NCI-H187 treated with DMSO at 0.1 percent for 48 hours (cell line): ENCODE measurements around the gene SPEM1.

ENCODE experiments used
- DNase-seq: peaks from one replicate; lab custom pipeline; 2025; lab: John Stamatoyannopoulos, UW

The SPEM1 gene

DNA sequence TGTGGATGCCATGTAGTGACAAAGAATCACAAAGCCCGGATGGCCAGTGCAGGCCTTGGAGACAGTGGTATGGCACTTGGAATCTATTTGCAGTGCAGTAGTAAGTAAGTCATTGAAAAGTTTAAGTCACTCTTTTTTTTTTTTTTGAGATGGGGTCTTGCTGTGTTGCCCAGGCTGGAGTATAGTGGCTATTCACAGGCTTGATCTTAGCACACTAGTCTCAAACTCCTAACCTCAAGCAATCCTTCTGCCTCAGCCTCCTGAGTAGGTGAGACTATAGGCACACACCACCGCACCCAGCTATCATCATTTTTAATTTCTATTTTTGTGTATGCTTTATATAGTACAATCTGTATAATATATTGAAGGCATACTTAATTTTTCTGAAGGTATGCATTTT lies 21.5 kb upstream of the SPEM1 start:
- no peak for DNase-seq

DNA sequence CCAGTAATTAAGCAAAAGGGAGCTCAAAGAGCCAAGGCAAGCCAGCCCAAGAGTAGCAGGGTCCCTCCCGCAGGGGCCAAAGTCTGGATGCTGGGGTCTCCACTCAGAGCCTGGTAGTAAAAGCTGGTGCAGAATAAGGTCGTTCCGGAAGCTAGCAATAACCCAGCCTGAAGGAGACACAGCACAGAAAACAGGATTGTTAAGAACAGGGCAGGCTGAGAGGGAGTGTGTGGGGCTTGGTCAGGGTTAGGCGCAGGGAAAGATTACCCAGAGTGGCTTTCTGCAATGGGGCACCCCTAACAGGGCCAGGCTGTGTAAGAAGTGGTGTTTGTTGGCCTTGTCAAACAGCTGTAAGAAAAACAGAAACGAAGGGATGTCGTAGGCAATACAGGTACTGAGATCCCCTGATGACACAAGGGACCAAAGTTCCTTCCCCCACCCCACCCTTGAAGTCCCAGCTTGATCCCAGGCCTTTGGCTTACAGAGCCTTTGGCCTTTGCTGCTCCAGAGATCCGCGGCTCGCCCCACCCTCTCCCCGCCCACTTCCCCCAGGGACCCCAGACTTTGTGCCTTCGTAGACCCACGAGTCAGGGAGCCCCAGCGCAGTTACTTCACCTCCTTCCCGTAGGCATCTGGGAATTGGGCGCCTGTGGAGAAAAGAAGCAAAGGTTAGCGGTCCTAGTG lies 16.9 kb upstream of the SPEM1 start:
- DNase-seq: no peak

DNA sequence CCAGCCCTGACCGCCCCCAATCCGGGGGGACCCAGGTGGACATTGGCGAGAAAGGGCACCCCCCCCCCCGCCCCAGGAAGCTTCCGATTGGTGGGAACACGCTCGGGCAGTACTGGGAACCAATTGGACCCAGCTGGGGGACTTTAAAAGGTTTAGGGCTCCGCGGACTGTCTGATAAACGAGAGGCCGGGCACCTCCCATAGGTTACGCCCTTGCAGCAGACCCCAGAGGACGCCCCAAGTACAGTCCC lies 16.5 kb upstream of the SPEM1 start:
- no peak for DNase-seq

DNA sequence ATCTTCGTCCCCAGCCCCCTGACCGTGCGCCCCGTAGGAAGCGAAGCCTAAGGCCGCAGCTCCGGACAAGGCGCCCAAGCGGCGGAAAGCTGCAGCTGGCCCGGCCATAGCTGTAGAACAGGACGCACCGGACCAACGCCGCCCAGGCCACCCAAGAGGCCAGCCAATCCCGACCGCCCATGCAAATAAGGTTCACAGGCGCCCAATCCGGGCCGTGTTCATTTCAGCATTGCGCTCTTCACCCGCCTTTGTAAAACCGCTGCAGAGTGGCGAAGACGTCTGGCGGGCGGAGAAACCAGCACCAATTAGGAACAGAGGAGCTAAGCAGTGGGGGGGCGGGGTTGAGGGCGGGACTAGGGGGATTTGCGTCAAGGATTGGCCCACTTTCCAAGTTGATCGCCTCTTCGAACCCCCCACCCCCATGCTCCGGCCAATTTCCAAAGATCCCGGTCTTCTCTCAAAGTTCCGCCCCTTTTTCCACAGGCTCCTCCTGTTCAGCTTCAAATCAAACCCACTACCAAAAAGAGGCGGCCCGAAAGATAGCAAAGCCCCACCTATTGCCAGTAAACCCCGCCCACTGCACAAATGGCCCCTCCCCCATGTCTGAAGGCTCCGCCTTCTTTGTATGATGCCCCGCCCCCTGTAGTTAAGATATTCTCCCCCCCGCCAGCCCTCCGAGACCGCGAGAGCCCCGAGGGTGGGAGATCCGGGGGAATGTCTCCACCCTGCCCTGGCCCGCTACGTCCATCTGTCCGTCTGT lies 16.0 kb upstream of the SPEM1 start, which contains the start of gene TMEM256:
Gene TMEM256 (minus strand): TSS at position 121 of the 760 bp plus-strand sequence. CDS start 13 bp downstream, at position 108.
- DNase-seq: peak; percentile 64

DNA sequence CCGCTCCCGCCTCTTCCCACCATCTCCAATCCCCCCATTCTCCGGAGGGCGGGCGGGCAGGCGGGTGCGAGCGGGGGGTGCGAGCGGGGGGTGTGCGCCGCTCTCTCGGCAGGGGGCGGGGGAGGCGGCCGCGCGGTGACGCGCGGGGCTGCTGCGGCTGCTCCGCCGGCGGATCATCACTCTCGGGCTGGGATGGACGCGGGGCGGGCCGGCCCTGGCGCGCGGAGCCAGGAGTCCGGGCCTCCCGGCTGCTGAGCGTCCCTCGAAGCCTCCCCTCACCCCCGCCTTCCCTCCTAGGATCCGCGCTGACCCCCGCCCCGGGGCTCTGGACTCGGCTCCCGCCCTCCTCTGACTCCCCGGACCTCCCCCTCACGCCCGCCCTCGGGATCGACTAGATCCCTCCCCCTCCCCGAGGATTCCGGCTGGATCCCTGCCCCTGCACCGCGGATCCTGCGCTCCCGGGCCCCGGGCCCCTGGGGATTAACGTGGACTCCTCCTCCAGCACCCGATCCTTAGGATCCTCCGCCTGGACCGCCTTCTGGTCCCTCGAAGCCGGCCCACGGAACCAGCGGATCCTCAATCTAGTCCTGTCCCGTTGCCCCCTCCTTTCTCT lies 15.3 kb upstream of the SPEM1 start:
- DNase-seq: no peak

DNA sequence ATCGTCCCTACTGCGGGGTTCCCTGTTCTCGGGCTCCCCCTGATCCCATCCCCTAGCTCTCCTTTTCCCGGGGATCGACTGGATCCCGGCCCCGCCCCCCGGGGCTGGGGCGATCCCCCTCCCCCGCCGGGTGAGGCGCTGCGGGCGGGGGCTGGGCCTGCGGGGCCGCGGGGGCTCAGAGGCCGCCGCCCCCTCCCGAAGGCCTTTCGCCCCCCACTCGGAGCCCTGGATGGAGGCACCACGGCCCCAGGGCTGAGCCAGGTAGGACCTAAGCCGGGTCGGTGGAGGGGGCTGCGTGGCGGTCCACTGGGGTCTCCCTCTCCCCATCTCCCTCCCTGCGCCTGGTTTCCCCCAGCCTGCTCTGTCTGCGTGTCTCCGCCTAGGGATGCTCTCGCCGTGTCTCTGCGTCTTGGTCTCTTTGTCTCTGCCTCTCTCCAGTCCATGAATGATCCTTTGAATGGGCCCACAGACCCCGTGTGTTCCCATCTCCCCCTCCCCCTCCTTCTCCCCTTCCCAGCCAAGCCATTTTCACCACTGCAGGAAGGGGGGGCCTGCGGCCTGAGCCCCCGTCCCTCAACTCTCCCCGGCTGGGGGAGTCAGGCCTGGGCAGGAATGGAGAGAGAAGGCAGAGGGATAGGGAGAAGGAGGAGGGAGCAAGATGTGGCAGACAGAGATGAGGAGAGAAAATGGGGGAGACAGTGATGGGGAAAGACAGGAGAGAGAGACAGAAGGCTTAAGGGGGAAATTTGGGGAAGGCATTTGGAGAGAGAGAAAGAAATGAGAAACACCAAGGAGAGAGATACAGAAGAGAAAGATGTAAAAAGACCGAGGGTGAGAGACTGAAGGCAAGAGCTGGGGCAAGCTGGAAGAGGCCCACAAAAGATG lies 14.5 kb upstream of the SPEM1 start:
- no peak for DNase-seq

DNA sequence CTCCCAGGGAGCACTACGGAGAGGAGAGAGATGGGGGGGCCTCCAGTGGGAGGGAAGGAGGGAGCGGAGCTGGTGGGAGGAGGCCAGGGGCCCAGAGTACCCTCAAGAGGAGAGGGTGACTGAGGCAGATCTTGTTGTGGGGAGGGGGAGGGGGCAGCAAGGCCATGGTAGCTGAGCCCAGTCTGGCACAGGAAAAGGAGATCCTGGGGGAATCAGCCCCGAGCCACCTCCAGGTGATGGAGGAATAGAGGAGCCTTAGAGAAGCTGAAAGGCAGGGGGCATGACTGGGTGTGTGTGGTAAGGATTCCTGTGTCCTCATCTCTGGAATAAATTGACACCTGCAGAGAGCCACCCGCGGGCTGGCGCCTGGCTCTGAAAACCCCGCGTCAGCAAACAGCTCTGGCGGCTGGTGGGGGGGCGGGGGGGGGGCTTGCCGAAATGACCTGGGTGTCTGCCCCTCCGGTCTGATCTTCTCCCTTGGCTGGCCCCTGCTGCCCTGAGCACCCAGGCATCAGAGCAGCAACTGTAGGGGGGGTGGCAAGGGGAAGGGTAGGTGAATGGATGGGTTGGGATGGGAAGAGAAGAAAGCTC lies 13.8 kb upstream of the SPEM1 start:
- DNase-seq: no peak

DNA sequence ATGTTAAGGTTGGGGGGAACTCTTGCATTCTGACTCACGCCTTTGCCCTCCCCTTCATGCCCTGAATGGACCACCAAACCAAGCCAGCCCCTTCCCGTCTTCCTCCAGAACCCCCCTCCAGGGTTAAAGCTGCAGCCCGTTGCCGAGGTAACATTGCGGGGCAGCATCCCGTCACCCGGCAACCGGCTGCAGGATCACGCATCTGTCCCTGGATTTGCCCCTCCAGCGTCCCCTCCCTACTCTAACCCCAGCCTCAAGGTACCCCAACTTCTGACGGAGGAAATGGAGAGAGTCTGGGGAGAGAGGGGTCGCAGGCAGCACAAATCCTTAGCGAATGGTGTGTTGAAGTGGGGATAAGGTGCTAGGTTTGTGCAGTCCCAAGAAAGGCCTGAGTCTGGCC lies 13.0 kb upstream of the SPEM1 start:
- DNase-seq: no peak

DNA sequence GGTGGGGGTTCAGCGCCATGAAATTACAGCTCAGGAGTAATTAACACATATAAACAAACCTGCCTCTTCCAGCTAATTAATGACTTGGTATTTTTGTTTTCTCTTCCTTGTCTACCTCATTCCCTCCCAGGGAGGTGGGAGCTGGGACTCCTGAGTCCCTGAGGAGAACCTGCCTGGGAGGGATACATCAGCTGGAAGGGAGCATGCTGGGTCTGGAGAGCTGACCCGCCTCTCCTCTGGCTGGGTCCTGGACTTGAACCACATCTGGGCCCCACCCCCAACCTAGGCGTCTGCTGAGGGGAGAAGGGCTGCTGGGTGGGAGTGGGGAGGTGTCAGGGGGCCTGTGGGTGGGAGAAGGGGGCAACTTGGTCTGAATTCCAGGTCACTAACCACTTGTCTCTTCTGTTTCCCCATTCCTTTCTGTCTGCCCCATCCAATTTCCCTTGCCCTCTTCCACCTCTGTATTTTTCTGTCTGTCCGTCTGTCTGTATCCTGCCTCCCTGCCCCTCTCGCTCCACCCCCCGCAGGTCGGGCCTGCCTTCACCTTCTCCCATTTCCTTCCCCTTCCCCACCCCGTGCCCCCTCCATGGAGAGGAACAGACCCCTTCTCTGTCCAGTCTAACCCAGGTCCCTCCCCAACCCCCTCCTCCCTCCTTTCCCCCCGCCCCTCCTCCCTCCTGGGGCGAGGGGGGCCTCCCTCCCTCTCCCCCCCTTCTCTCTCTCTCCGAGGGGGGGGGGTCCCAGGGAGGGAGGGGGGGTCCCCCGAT lies 12.5 kb upstream of the SPEM1 start, which contains the start of gene NLGN2:
Gene NLGN2 (plus strand): TSS at position 361 of the 767 bp plus-strand sequence. CDS start 411 bp downstream, outside the sequence.
- no peak for DNase-seq

DNA sequence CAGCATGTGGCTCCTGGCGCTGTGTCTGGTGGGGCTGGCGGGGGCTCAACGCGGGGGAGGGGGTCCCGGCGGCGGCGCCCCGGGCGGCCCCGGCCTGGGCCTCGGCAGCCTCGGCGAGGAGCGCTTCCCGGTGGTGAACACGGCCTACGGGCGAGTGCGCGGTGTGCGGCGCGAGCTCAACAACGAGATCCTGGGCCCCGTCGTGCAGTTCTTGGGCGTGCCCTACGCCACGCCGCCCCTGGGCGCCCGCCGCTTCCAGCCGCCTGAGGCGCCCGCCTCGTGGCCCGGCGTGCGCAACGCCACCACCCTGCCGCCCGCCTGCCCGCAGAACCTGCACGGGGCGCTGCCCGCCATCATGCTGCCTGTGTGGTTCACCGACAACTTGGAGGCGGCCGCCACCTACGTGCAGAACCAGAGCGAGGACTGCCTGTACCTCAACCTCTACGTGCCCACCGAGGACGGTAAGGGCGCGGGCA lies 11.8 kb upstream of the SPEM1 start:
- no peak for DNase-seq

DNA sequence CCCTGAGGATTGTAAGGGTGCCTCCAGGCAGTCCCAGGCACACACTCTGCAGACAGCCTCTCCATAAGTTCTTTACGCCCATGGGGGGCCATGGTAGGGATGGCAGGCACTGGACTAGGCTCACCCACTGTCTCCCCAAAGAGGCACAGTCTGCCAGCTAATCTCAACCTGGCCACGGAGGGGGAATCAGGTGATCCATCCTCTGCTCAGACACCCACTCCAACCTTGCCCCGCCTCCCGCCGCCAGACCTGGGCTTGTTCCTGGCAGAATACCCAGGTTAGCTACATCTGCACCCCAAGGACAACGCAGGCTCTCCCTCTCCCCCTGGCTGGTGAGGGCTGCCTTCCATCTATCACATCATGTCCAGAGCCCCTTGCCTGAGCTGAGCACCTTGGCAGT lies 11.3 kb upstream of the SPEM1 start:
- no peak for DNase-seq

DNA sequence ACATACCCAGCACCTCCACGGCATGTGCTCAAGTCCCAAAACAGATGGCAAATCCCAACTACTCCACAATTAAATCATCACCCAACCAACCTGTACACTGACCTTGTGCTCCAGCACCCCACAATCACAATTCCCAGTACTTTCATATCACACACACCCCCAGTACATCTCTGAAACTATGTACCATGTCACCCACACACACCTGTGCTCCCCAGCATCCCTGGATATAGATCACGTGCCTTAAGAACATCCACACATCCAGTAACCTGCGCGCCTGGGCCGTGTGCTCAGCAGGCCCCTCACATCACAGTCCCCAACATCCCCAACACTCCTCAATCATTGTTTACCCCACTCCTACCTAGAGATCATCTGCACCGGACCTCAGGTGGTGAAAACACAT lies 10.4 kb upstream of the SPEM1 start:
- no peak for DNase-seq

DNA sequence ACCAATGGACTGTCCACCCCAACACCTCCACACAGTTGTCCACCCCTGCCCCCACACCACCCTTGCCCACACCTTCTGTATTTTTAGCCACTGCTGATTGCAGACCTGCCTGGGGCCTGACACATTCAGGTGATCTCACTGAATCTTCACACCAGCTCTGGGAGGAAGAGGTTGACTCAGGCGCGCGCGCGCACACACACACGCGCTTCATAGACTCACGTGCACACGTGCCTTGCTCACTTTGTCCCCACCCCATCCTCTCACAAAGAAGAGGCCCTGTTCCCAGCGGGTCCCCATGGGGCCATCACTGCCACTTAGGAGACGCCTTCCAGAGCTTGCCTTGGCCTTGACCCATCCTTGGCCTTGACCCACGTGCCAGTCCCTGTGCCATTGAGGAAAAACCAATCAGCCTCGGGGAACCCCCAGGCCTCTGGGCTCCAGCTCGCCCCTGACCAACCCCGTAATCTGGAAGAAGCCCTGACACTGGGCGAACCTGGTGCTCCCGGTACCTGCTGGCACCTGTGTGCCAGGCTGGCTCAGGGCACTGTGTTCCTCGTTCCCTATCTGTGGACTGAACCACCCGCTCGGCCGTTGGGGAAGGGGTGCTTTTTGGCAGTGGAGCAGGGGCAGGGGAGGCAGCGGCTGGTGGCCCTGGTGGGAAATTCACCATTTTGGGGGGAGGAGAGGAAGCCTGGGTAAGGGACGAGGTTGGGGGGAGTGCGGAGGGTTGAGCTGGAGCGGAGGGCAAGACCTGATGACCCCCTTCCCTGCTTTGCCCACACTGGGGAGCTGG lies 9.3 kb upstream of the SPEM1 start:
- no peak for DNase-seq

DNA sequence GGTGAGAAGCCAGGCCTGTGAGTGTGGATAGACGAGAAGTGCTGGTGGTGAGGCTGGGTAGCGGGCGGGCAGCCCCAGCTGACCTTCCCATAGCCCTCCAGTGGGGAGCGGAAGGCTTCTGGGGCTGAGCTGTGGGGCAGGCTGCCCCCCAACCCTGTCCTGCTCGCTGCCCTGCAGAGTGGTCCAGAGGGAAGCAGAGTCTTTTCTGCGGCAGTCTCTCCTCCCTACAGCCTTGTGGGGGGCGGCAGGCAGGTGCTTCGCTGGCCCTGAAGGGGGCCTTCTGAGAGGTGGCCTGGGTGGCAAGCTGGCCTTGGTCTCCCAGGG lies 8.7 kb upstream of the SPEM1 start:
- DNase-seq: no peak

DNA sequence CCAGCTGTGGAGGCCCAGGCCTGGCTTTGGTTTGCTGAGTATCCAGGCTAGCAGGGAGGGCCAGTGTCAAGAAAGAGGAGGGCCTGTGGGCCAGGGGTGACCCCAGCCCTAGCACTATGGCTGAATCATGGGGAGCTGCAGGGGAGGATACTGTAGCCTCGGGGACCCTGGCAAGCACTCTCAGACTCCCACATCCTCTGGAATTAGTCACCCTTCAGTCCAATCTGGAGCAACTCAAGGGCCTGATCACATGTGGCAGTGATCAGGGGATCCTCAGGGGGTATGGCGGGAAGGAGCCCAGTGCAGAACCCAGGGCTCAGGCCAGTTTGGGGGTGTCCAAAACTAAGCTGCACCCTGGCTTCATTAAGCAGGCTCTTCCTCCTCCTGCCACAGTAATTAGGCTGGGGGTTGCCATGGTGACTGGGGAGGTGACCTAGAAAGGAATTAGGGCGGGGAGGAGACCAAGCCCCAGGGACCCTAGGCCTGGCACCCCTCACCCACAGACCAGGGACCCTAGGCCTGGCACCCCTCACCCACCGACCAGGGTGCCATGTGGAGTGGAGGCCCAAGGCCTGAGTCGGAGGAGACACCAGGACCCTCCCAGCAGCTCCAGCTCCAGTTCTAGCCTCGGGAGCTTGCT lies 6.7 kb upstream of the SPEM1 start:
- DNase-seq: no peak

DNA sequence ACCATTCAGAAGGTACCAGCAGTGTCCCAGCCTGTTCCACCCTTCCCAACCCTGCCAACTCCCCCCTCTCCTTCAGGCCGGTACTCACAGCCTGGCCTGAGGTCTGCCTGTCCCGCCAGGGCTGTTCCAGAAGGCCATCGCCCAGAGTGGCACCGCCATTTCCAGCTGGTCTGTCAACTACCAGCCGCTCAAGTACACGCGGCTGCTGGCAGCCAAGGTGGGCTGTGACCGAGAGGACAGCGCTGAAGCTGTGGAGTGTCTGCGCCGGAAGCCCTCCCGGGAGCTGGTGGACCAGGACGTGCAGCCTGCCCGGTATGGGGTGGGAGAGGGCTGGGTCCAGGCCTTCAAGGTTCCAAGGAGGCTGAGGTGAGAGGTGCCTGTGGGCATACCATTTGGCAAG lies 5.3 kb upstream of the SPEM1 start:
- no peak for DNase-seq

DNA sequence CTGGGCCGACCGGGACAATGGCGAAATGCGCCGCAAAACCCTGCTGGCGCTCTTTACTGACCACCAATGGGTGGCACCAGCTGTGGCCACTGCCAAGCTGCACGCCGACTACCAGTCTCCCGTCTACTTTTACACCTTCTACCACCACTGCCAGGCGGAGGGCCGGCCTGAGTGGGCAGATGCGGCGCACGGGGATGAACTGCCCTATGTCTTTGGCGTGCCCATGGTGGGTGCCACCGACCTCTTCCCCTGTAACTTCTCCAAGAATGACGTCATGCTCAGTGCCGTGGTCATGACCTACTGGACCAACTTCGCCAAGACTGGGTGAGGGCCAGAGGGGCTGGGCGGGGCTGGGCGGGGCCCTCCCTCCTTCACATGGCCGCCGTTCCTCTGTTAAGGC lies 4.3 kb upstream of the SPEM1 start:
- no peak for DNase-seq

DNA sequence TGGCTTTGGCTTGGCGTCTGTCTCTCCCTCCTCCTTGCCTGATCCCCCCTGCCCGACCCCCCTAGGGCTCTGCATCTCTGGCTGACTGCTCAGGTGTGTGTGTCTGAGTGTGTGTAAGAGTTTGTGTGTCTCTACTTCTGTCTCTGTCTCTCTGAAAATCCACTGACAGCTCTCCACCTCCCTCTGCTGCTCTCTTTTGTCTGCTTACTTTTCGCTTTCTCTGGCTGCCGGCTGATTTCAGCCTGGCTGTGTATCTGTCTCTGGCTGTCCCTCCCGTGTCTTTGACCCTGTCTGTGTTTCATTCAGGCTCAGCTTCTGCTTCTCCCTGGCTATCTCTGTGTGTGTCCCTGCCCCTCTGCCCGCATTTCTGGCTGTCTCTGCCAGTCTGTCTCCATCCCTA lies 3.8 kb upstream of the SPEM1 start:
- DNase-seq: no peak

DNA sequence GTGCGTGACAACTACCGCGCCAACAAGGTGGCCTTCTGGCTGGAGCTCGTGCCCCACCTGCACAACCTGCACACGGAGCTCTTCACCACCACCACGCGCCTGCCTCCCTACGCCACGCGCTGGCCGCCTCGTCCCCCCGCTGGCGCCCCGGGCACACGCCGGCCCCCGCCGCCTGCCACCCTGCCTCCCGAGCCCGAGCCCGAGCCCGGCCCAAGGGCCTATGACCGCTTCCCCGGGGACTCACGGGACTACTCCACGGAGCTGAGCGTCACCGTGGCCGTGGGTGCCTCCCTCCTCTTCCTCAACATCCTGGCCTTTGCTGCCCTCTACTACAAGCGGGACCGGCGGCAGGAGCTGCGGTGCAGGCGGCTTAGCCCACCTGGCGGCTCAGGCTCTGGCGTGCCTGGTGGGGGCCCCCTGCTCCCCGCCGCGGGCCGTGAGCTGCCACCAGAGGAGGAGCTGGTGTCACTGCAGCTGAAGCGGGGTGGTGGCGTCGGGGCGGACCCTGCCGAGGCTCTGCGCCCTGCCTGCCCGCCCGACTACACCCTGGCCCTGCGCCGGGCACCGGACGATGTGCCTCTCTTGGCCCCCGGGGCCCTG lies 3.0 kb upstream of the SPEM1 start:
- no peak for DNase-seq
